Measurements from ENCODE around the gene ENTPD8.

Gene ENTPD8

DNA sequence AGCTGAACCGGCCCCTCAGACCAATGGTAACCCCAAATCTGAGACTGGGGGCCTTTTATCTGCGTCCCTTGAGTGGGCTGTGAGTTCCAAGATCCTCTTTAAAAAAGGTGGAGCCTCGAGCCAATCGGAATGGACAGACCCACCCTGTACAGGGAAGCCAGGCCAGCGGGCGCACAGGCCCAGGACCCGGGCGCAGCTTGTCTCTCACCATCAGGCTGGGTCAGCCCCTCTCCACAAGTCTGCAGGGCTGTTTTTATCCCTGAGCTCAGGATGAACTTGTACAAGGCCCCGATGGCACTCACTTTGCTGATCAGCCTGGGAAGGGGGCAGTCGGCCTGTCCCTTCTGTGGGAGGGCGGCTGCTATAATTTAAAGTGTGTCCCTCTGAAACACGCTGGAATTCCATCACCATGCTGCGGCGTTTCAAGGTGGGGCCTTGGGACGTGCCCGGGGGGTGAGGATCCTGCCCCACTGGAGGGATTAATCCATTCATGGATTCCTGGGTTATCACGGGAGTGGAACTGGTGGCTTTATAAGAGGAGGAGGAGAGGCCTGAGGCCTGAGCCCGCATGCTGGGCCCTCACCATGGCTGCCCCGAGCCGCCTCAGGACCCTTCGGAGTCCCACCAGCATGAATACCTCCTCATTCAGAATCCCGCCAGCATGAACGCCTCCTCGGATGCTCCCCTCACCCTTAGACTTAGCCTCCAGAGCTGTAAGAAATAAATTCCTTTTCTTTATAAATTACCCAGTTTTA is 32.3 kb downstream of the ENTPD8 start:
- no peak for DNase-seq

GRCh38 chr9:137407590-137408300 is 33.4 kb downstream of the ENTPD8 start:
- no peak for DNase-seq

DNA sequence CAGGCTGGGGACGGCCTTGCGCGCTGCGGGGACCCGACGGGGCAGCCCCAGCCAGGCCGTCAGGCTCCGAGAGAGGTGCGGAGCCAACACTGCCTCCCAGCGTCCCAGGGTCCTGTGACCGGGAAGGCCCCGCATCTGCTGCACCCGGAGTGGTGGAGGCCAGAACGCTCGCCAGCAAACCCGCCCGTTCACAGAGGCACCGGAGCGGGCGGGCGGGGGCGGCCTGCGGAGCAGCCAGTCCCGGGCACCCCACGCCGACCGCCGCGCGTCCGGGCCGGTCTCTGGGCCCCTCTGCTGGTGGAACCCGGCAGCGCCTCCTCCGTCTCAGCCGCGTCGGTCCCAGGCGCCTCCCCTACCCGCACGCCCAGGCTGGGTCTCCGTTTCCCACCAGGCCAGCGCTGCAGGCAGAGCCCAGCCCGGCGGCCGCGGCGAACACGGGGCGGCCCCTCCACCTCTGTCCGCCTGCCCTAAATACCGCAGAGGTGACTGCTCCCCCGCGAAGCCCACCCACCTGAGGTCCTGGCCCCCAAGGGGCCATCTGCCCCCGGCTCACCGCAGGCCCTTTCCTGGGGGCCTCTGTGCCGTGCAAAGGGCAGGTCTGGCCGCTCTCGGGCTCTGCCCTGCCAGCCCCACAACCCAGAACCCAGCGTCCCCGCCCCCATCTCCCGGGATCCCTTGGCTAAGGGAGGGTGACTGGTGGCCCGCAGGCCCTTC is 34.1 kb downstream of the ENTPD8 start:
- DNase-seq, result no peak

- no peak for DNase-seq
Measured at GRCh38 chr9:137406085-137406760, 34.9 kb downstream of the ENTPD8 start.

- no peak for DNase-seq
Measured at GRCh38 chr9:137405677-137406081, 35.5 kb downstream of the ENTPD8 start.

DNA sequence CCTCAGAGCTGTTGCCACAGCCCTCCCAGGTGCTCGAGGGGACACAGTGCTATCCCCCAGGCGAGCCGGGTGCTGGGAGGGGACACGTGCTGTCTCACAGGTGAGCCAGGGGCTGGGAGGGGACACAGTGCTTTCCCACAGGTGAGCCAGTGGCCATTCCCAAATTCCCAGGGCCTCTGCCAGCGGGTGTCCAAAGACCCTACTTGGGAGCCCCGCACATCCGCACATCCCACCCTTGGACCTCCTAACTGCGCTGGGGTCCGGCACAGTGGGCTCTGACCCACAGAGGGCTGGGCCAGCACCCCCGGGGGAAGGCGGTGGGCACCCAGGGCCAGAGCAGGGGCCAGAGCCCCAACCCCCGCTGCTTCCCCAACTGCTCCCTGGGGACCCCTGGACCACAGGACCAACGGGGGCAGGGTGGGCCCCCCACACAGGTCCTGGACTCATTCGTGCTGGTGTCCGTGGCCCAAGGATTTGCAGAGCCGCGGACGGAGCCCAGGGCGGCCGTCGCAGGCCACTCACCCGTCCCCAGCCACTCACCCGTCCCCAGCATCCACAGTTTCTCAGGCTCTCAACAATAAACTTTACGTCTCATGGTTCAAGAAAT is 36.1 kb downstream of the ENTPD8 start:
- DNase-seq, result no peak

DNA sequence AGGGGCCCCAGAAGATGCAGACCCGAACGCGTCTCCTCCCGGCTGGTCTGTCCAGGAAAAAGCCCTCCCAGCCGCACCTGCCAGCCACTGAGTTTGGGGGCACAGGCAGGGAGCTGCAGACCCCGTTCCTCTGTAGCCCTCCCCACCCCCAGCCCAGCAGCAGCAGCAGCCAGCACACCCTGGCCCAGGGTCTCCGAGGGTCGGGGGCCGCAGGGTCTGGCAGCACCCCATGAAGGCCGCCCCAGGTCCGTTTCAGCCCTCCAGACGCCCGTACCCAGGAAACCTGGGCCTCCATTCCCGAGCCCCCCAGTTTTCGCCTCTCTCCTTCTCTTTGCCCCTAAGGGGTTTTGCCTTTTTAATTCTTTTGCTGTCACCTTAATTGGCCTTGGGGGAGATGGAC is 37.9 kb downstream of the ENTPD8 start:
- no peak for DNase-seq

GRCh38 chr9:137402746-137403145 is 38.4 kb downstream of the ENTPD8 start:
- DNase-seq, result no peak

- DNase-seq, result no peak
Measured at GRCh38 chr9:137398561-137399468, 42.3 kb downstream of the ENTPD8 start.

DNA sequence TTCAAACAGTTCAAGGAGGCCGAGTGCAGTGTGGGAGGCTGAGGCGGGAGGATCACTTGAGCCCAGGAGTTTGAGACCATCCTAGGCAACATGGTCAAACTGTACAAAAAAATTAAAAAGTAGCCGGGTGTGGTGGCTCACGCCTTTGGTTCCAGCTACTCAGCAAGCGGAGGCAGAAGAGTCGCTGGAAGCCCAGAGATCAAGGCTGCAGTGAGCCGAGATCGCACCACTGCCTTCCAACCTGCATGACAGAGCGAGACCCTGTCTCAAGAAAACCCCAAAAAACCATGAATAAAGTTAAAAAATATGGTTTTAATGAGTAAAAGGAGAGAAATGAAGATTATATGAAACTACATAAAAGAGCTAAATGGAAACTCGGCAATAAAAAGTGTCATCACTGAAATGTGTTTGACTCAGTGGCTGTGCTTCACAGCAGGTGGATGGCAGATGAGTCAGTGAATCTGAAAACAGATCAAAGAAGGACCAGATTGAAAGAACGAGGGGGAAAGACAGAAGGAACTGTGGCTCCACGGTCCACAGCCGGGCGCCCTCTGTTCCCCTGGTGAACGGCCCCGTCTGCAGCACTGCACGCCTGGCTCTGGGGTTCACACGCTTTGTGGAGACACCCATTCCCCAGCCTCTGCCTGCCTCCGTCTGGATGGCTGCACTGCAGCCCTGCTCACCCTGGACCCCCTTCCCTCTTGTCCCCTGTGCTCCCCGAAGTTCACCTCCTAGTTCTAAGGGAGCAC is 43.3 kb downstream of the ENTPD8 start:
- DNase-seq, result no peak

GRCh38 chr9:137396634-137397367 is 44.4 kb downstream of the ENTPD8 start:
- no peak for DNase-seq

DNA sequence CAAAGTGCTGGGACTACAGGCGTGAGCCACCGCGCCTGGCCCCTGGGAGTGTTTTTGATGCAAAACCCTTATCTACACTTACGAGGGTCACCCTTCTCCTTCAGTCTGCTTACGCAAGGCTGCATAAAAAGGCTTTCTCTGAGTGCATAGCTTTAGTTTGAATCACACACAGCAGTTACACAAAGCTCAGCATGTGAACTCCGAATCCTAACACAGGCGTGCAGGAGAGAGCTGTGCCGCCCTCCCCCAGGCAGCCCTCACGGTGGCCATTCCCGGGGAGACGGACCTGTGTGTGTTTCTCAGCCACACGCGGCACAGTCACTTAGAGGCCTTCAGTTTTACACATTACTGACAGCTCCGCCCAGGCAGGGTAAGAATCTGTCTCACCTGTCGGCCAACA is 44.9 kb downstream of the ENTPD8 start:
- DNase-seq, result no peak

DNA sequence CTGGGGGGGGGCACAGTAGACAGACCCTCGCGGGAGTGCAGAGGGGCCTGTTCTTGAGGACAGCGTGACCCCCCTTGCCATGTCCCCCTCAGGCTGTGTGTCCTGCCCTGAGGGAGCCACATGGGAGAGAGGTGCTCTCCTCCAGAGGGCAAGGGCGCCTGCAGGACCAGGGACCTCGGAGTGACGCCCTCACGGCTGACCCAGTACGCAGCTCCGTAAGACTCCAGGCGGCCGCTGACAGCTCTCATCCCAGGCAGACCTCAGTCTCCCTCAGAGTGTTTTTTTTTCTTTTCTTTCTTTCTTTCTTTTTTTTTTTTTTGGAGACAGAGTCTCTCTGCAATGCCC is 45.5 kb downstream of the ENTPD8 start:
- no peak for DNase-seq

DNA sequence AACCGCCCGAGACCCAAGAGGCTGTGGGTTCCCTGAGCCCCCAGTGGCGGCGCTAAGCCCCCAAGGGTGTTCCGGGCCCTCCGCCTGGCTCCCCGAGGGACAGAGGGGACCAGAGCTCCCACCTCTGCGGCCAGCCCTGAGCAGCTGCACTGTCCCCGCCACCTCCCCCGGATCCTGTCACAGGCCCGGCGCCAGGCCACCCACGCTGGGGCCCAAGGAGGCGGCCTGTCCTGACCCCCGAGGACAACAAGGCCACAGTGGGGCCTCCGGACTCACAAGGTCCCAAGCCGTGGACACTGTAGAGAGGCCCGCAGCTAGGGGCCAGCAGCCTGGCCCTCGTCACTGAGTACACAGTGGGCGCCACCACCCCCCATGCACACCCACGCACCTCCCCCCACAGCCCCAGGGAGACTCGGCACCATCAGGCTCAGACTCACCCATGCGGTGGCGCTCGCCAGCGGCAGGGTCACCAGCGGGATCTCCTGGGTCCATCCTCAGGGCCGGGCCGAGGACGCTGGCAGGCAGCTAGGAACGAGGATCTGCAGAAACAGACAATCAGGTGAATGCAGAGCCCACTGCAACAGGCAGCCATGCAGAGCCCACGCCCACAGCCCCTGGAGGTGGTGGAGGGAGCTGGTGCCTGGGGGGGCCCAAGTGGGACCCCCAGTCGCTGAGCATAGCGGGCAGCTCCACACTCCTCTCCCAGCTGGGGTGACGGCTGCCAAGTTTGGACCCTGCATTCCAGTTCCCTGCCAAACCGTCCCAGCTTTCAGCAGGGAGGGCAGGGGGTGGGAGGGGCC is 46.1 kb downstream of the ENTPD8 start:
- no peak for DNase-seq

DNA sequence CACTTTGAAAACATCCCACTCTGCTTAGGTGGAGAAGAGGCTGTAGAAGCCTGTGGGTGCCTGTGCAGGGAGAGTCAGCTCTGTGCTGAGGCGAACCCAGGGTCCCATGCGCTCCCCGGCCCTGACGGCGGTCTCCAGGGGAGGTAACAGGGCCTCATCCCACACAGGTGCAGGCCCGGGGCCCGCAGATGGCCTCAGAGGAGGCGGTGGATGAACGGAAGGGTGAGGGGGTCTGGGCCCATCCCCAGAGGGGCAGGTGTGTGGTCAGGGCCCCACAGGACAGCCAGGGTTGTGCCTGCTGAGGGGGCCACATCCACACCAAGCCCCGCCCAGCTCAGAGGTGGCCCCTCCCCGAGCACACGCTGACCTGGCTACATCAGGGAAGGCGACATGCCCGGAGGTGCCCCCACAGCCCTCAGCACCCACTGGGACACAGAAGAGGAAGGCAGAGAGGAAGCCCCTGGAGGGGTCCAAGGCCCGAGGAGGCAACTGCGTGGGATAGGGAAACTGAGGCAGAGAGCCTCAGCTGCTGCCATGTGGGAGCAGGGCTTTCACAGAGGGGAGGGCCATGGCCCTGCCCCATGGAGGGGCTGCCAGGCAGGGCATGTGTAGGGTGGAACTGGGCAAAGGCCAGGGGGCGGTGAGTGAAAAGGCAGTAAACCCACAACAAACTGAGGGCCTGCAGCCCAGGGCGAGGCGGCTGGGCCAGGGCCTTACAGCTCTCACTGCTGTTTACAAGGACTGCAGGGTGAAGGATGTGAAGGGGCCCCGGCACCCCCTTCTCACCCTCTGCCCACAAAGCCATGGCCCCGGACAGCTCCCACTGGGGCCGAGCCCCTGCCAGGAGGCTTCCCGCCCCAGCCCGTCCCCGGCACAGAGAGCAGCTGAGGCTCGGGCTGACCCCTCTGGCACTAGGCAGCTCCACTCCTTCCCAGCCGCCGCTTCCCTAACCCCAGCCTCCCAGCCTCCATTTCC is 47.7 kb downstream of the ENTPD8 start:
- DNase-seq, result no peak

DNA sequence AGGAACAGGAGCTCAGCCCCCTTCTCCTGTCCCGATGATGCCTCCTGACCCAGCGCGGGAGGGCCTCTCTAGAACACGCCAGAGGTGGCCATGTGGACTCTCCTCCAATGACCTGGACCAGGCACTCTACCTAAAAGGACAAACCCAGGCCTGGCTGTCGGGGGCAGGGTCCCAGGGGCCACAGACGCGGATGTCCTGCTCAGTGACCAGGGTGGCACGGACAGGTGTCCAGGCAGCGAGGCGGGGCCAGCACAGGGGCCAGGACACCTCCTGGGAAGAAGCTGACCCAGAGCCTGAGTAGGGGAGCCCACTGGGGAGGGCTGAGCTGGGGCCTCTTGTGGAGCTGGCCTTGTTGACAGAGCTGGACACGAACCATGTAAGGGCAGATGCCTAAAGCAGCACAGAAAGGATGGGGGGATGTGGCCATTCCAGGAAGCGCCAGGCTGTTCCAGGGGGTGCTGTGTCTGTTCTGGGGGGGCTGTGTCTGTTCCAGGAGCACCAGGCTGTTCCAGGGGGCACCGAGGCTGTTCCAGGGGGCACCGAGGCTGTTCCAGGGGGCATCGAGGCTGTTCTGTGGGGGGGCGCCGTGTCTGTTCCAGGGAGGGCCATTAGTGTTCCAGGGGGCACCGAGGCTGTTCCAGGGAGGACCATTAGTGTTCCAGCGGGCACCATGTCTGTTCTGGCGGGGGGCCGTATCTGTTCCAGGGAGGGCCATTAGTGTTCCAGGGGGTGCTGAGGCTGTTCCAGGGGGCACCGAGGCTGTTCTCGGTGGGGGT is 48.7 kb downstream of the ENTPD8 start:
- no peak for DNase-seq

GRCh38 chr9:137391411-137391754 is 49.8 kb downstream of the ENTPD8 start:
- no peak for DNase-seq

Data from NCI-H2029 treated with DMSO at 0.1 percent for 48 hours (cell line).